ENCODE measurements around the gene CGB5. TPM values are rescaled to one million over a fixed set of nuclear protein-coding genes. Genes with fewer than 3 reads are reported as not detected.
"Not testable (repeated sequence)": the region's sequence is repeated elsewhere in the genome, so short reads cannot be mapped to it uniquely, and the experiment has no call there.

CGB5 gene
- total and polyA plus RNA-seq, 4 experiments from 2014 or later = not detected

DNA sequence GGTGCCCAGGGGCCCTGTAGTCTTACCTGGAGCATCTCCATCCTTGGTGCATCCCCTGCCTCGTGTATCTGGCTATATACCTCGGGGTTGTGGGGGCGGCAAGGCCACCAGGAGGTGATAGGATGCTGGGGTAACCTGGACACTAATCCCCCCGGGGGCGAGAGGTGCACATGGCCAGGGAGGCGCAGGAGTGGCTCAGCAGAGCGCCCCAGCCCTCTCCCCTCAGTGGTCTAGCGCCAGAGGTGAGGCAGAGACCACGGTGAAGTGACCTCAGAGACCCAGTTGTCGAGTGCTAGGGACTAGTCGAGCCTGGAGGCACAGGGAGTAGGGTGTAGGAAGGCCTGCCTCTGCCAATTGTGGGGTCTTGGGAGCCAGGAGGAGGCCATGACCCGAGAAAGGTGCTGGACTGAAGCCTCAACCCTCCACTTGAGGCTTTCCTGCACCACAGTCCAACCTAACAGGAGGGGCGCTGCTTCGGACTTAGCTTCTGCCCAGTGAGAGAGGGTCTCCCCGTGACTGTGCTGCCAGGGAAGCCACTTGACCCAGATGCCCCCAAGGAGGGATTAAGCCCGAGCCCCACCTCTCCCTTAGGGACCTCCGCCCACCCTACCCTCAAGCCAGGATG is 26.5 kb upstream of the CGB5 start, which contains the start of gene LHB:
LHB (minus strand) TSS at position 51 of the 625 bp plus-strand sequence; CDS start at position 41, 10 bp downstream.
- Mint-ChIP-seq H3K27me3 (peaks cover 0 to 3% of the 10 kb centered on the region in 2 donors), H3K4me1 (peaks cover 15 to 39% (median 25%) of the 10 kb centered on the region in 4 donors), H3K9me3 (no peaks in the 10 kb centered on the region), H3K4me3 (peak within 1 kb of the TSS; percentile 79 to 94 (median 89)), H3K36me3 (peaks cover 4 to 20% of the 10 kb centered on the region in 2 donors), H3K27ac (peak within 1 kb of the TSS in 6 of 7 donors; percentile 13 to 66 (median 37))
- Histone ChIP-seq H3K27me3 (ENCODE audit: insufficient read depth, low read length) (no peaks in the 10 kb centered on the region), H3K27ac (ENCODE audit: low read depth, low read length) (peak within 1 kb of the TSS; percentile 23), H3K36me3 (ENCODE audit: insufficient read depth, low read length) (peaks cover 4% of the 10 kb centered on the region), H3K9me3 (ENCODE audit: control insufficient read depth in 1 of 2, low read length in 2 of 2) (no peaks in the 10 kb centered on the region), H3K4me3 (ENCODE audit: low read length in 2 of 2) (peak within 1 kb of the TSS in 1 of 2 donors; percentile 73), H3K4me1 (ENCODE audit: insufficient read depth, low read length) (peaks cover 24% of the 10 kb centered on the region)
- intact Hi-C loops (cut with micrococcal nuclease) = no loop called here
- no peak for DNase-seq
- POLR2A ChIA-PET (ENCODE audit: partially characterized antibody) = interaction anchor here (1.2 to 3.4 kb wide), 5 partner anchors 17 to 142 kb away, joined by 3 to 33 read pairs (median 7); partner anchors contain the start of genes GYS1, NUCB1 and RUVBL2
- CTCF ChIA-PET (ENCODE audit: partially characterized antibody) = interaction anchor here (0.6 to 3.0 kb wide), 6 partner anchors 13 to 798 kb away, joined by 3 to 22 read pairs (median 4); partner anchors contain the start of genes GYS1 and RUVBL2

DNA sequence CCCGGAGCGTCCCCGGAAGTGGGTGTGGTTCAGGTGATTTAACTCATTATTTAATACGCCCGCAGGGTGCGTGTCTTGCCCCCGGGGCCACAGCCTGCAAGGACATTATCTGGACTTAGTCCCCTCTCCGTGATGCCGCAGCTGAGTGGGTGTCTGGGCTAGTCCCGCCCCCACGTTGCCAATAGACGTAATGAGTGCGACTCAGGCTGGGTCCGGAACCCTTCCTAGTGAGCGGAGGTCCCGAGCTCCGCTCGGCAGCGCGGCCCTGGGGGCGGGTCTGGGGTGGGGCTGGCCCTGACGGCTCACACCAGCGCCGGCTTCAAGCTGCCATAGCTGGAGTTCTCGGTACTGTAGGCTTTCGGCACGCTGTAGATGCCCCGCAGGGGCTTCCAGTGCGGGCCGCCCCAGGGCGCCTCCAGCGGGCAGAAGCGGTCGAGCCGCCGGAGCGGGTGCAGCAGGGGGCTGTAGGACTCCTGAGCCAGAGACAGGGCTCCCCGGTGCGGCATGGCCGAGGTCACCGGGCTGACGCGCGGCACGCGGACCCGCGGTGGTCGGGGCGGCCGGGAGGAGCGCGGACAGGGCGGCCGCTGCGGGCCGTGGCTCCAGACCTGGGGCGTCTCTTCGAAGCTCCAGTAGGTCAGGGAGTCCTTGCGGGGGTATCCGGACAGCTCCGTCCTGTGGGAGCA is 25.8 kb upstream of the CGB5 start:
- Histone ChIP-seq H3K4me1 (ENCODE audit: insufficient read depth, low read length) (peaks cover 24% of the 10 kb centered on the region), H3K36me3 (ENCODE audit: insufficient read depth, low read length) (no peaks in the 10 kb centered on the region), H3K9me3 (ENCODE audit: control insufficient read depth in 1 of 2, low read length in 2 of 2) (no peaks in the 10 kb centered on the region), H3K27me3 (ENCODE audit: insufficient read depth, low read length) (no peaks in the 10 kb centered on the region), H3K4me3 (ENCODE audit: low read length in 2 of 2) (peak overlapping the region in 1 of 2 donors; percentile 73), H3K27ac (ENCODE audit: low read depth, low read length) (peak overlapping the region; percentile 23)
- Mint-ChIP-seq H3K36me3 (peaks cover 0 to 18% of the 10 kb centered on the region in 2 donors), H3K4me3 (peak overlapping the region; percentile 84 to 94 (median 90)), H3K27me3 (peaks cover 0 to 3% of the 10 kb centered on the region in 2 donors), H3K9me3 (no peaks in the 10 kb centered on the region), H3K4me1 (peaks cover 15 to 39% (median 25%) of the 10 kb centered on the region in 4 donors), H3K27ac (peak overlapping the region in 4 of 7 donors; percentile 13 to 55 (median 36))
- intact Hi-C loops (cut with micrococcal nuclease) = loop anchor here (1.0 to 2.0 kb wide), 2 partner anchors 25 to 39 kb away; partner anchors contain the start of genes CGB7, GYS1 and RUVBL2
- ChIA-PET CTCF (ENCODE audit: partially characterized antibody) (interaction anchor here (0.6 to 3.0 kb wide), 8 partner anchors 14 to 798 kb away, joined by 3 to 22 read pairs (median 3); partner anchors contain the start of genes GYS1 and RUVBL2), POLR2A (ENCODE audit: partially characterized antibody) (interaction anchor here (0.8 to 3.4 kb wide), 7 partner anchors 8 to 143 kb away, joined by 3 to 33 read pairs (median 7); partner anchors contain the start of genes GYS1, NUCB1 and RUVBL2)
- peak; percentile 62 to 76 (median 69) for DNase-seq

DNA sequence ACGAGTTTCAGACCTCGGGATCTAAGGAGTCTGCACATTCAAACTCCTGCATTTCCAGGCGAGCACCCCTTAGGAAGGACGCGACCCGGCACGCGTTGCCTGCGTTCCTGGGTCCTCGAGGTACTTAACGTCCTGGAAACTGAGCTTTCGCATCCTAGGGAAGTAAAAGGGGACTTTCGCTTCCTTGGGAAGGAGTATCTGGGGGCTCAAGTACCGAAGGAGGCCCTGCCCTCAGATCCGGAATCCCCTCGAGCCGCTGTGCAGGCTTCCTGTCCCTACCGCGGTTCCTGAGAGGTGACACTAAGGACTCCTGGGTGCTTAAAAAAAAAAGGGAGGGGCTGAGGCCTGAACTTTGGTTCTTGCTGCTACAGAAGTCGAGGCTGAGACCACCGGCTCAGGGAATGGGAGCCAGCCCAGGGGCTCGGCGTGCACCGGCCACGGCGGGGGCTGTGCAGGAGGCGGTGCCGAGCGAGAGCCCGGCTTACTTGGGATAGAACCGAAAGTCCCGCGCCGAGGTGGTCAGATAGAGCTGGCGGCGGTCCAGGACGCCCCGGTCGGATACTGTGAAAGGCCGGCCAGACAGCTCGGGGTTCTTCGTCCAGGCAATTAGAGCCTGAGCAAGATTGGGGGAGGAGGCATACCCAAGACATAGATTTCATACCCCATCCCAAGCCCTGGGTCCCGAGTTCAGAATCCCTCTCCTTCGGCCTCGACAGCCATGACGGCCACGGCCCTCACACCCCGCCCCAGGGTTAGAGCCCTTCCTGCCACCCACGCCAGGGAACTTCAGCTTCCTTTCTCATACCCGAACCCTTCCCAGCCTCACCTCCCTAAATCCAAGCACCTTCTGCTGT is 25.0 kb upstream of the CGB5 start:
- intact Hi-C loops (cut with micrococcal nuclease) = loop anchor here (1.0 to 2.0 kb wide), 2 partner anchors 25 to 38 kb away; partner anchors contain the start of genes CGB7, GYS1 and RUVBL2
- peak overlapping the region in 6 of 7 donors; percentile 48 to 91 (median 79) for H3K27ac Mint-ChIP-seq
- ChIA-PET CTCF (ENCODE audit: partially characterized antibody) (interaction anchor here (0.9 to 3.0 kb wide), 9 partner anchors 15 to 223 kb away, joined by 3 to 22 read pairs (median 3); partner anchors contain the start of genes GYS1 and RUVBL2), POLR2A (ENCODE audit: partially characterized antibody) (interaction anchor here (0.8 to 3.4 kb wide), 7 partner anchors 8 to 143 kb away, joined by 3 to 33 read pairs (median 7); partner anchors contain the start of genes GYS1, NUCB1 and RUVBL2)
- H3K9me3 ChIP-seq (ENCODE audit: control insufficient read depth in 1 of 2, low read length in 2 of 2); H3K9me3 Mint-ChIP-seq; H3K27me3 Mint-ChIP-seq; H3K27me3 ChIP-seq (ENCODE audit: insufficient read depth, low read length); H3K36me3 ChIP-seq (ENCODE audit: insufficient read depth, low read length): not testable (repeated sequence)
- H3K4me3 Mint-ChIP-seq = peak overlapping the region; percentile 84 to 94 (median 90)
- peaks cover 15 to 39% (median 25%) of the 10 kb centered on the region in 4 donors for H3K4me1 Mint-ChIP-seq
- DNase-seq = peak; percentile 19 to 50 (median 29)
- peaks cover 24% of the 10 kb centered on the region for H3K4me1 ChIP-seq (ENCODE audit: insufficient read depth, low read length)
- peak overlapping the region; percentile 47 to 73 for H3K4me3 ChIP-seq (ENCODE audit: low read length in 2 of 2)
- H3K36me3 Mint-ChIP-seq = peaks cover 0 to 17% of the 10 kb centered on the region in 2 donors
- peak overlapping the region; percentile 23 for H3K27ac ChIP-seq (ENCODE audit: low read depth, low read length)

DNA sequence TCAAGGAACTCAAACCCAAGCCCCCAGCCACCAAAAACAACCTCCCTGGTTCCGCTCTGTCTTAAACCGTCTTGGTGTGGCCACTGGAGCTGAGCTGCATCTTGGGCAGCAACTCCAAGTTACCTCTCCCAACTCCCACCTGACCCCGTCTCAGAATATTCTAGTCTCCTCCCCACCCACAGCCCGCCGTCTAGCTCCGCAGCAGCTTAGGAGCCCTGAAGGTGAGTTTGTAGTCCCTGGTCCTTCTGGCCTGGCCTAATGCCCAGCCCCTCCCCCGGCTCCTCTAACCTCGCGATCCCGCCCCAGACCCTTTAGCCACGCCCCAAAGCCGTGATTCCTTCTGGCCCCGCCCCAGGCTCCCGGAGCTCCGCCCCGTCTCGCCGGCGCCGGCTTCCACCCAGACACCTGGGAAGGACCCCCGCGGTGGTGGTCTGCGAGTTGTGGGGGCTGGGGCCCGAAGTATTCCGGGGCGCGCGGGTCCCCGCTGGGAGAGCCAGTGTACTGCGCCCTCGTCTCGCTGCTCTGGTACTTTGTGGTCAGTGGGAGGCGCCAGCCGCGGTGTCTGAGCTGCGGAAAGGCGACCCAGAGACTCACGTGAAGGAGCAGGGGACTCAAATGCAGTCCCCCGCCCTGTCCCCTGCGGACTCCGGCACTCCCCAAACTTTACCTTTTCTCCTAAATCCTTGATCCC is 24.3 kb upstream of the CGB5 start:
- Mint-ChIP-seq H3K4me3 (peak overlapping the region; percentile 84 to 94 (median 90)), H3K27ac (peak overlapping the region; percentile 32 to 91 (median 79))

DNA sequence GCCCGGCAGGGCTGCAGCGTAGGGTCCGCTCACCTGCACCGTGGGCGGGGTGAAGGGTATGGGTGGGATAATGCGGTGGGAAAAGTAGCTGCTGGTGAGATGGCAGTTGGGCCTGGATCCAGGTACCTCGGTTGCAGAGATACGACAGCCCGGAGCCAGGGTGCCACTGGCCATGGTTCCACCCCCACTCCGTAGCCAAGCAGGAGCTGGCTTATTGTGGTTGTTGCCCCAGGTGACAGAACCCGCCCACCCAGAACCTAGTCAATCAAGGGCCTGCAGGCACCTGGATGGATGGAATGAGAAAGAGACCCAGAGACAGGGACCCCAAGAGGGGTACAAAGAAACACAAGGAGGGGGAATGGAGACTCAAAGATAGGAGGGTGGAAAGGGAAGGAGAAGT is 23.3 kb upstream of the CGB5 start:
- intact Hi-C loops (cut with micrococcal nuclease) = no loop called here
- no peaks in the 10 kb centered on the region for H3K27me3 ChIP-seq (ENCODE audit: insufficient read depth, low read length)
- no peaks in the 10 kb centered on the region for H3K36me3 ChIP-seq (ENCODE audit: insufficient read depth, low read length)
- H3K4me3 Mint-ChIP-seq = peak overlapping the region in 4 of 8 donors; percentile 26 to 94 (median 62)
- POLR2A ChIA-PET (ENCODE audit: partially characterized antibody) = interaction anchor here (0.9 to 1.1 kb wide), 2 partner anchors 36 to 50 kb away, joined by 3 read pairs; no protein-coding TSS in a partner anchor
- H3K9me3 ChIP-seq (ENCODE audit: control insufficient read depth in 1 of 2, low read length in 2 of 2) = no peaks in the 10 kb centered on the region
- H3K27ac ChIP-seq (ENCODE audit: low read depth, low read length) = no peak overlapping the region
- H3K4me1 Mint-ChIP-seq = peaks cover 15 to 39% (median 25%) of the 10 kb centered on the region in 4 donors
- H3K27me3 Mint-ChIP-seq = peaks cover 0 to 3% of the 10 kb centered on the region in 2 donors
- peak overlapping the region in 1 of 7 donors; percentile 69 for H3K27ac Mint-ChIP-seq
- peaks cover 24% of the 10 kb centered on the region for H3K4me1 ChIP-seq (ENCODE audit: insufficient read depth, low read length)
- DNase-seq = no peak
- CTCF ChIA-PET (ENCODE audit: partially characterized antibody) = interaction anchor here (0.6 to 3.0 kb wide), 3 partner anchors 19 to 659 kb away, joined by 3 to 22 read pairs (median 4); no protein-coding TSS in a partner anchor
- H3K4me3 ChIP-seq (ENCODE audit: low read length in 2 of 2) = no peak overlapping the region
- peaks cover 0 to 5% of the 10 kb centered on the region in 2 donors for H3K36me3 Mint-ChIP-seq
- H3K9me3 Mint-ChIP-seq = no peaks in the 10 kb centered on the region

More for the DNA sequence above, 24.3 kb upstream of the CGB5 start:
- Mint-ChIP-seq H3K36me3 (peaks cover 0 to 9% of the 10 kb centered on the region in 2 donors), H3K4me1 (peaks cover 15 to 39% (median 25%) of the 10 kb centered on the region in 4 donors), H3K9me3 (no peaks in the 10 kb centered on the region), H3K27me3 (peaks cover 0 to 3% of the 10 kb centered on the region in 2 donors)
- ChIA-PET CTCF (ENCODE audit: partially characterized antibody) (interaction anchor here (0.6 to 3.0 kb wide), 7 partner anchors 18 to 660 kb away, joined by 3 to 22 read pairs (median 3); partner anchors contain the start of genes GYS1 and RUVBL2), POLR2A (ENCODE audit: partially characterized antibody) (interaction anchor here (0.9 to 3.4 kb wide), 5 partner anchors 9 to 50 kb away, joined by 3 to 33 read pairs (median 3); partner anchors contain the start of genes GYS1 and RUVBL2)
- H3K27me3 ChIP-seq (ENCODE audit: insufficient read depth, low read length) = no peaks in the 10 kb centered on the region
- H3K4me3 ChIP-seq (ENCODE audit: low read length in 2 of 2) = peak overlapping the region; percentile 47 to 73
- H3K4me1 ChIP-seq (ENCODE audit: insufficient read depth, low read length) = peaks cover 24% of the 10 kb centered on the region
- no peaks in the 10 kb centered on the region for H3K9me3 ChIP-seq (ENCODE audit: control insufficient read depth in 1 of 2, low read length in 2 of 2)
- DNase-seq = peak; percentile 49 to 66 (median 51)
- intact Hi-C loops (cut with micrococcal nuclease) = loop anchor here (2.0 kb wide), 1 partner anchor 37 kb away; the partner anchor contains the start of gene CGB7
- H3K36me3 ChIP-seq (ENCODE audit: insufficient read depth, low read length) = no peaks in the 10 kb centered on the region
- H3K27ac ChIP-seq (ENCODE audit: low read depth, low read length) = no peak overlapping the region
